HUES48 (cell line): Measurements from ENCODE around the gene ST3GAL5.
"Not testable (repeated sequence)": the region's sequence is repeated elsewhere in the genome, so short reads cannot be mapped to it uniquely, and the experiment has no call there.

ENCODE experiments used
- H3K27ac ChIP-seq: one replicate; pipeline ENCODE4 v1.7.0; 2013; ENCODE audit warnings: low read depth, low read length, inconsistent platforms
- H3K27me3 ChIP-seq: 2 replicates; pipeline ENCODE4 v1.6.1; 2013; ENCODE audit warnings: mild to moderate bottlenecking, low read length; ENCODE audit not compliant: control insufficient read depth, insufficient read depth
- H3K36me3 ChIP-seq: 2 replicates; pipeline ENCODE4 v1.6.1; 2013; ENCODE audit warnings: low read length; ENCODE audit not compliant: control insufficient read depth, insufficient read depth
- H3K4me1 ChIP-seq: 2 replicates; pipeline ENCODE4 v1.6.1; 2013; ENCODE audit warnings: mild to moderate bottlenecking, low read length; ENCODE audit not compliant: control insufficient read depth, insufficient read depth
- H3K4me3 ChIP-seq: 2 replicates; pipeline ENCODE4 v1.5.1; 2013; ENCODE audit warnings: mild to moderate bottlenecking, low read depth, low read length
- H3K9ac ChIP-seq: 2 replicates; pipeline ENCODE4 v1.6.1; 2013; ENCODE audit warnings: mild to moderate bottlenecking, low read depth, low read length, moderate library complexity
- H3K9me3 ChIP-seq: 2 replicates; pipeline ENCODE4 v1.6.1; 2013; ENCODE audit warnings: low read length; ENCODE audit not compliant: control insufficient read depth, insufficient read depth

The ST3GAL5 gene

GRCh38 chr2:85903849-85904248, 15.1 kb upstream of the ST3GAL5 start:
- no peak overlapping the region for H3K27ac ChIP-seq
- H3K36me3 ChIP-seq: no peaks in the 10 kb centered on the region
- no peak overlapping the region for H3K4me3 ChIP-seq
- H3K9me3 ChIP-seq: no peaks in the 10 kb centered on the region
- H3K9ac ChIP-seq: no peak overlapping the region
- H3K4me1 ChIP-seq: 0 out of 2 replicates have a peak, but pooled peaks cover 3% of the 10 kb centered on the region
- no peaks in the 10 kb centered on the region; the same call in 1 of the 2 replicates for H3K27me3 ChIP-seq

- Histone ChIP-seq H3K27ac (no peak overlapping the region), H3K27me3 (no peaks in the 10 kb centered on the region; the same call in 1 of the 2 replicates), H3K9ac (no peak overlapping the region)
Observed at GRCh38 chr2:85902496-85902895, 13.7 kb upstream of the ST3GAL5 start.

GRCh38 chr2:85901155-85901554, 12.4 kb upstream of the ST3GAL5 start:
- Histone ChIP-seq H3K9ac (no peak overlapping the region), H3K27me3 (no peaks in the 10 kb centered on the region), H3K27ac (no peak overlapping the region), H3K4me1 (0 out of 2 replicates have a peak, but pooled peaks cover 3% of the 10 kb centered on the region), H3K9me3 (no peaks in the 10 kb centered on the region), H3K4me3 (no peak overlapping the region), H3K36me3 (no peaks in the 10 kb centered on the region)

More at GRCh38 chr2:85902496-85902895, 13.7 kb upstream of the ST3GAL5 start:
- no peaks in the 10 kb centered on the region for H3K9me3 ChIP-seq
- H3K36me3 ChIP-seq: no peaks in the 10 kb centered on the region
- H3K4me1 ChIP-seq: 0 out of 2 replicates have a peak, but pooled peaks cover 3% of the 10 kb centered on the region
- H3K4me3 ChIP-seq: no peak overlapping the region

- H3K4me1 ChIP-seq: 0 out of 2 replicates have a peak, but pooled peaks cover 3% of the 10 kb centered on the region
- no peak overlapping the region for H3K9ac ChIP-seq
- no peak overlapping the region for H3K27ac ChIP-seq
Observed at GRCh38 chr2:85900366-85900765, 11.6 kb upstream of the ST3GAL5 start.

GRCh38 chr2:85899849-85900248, 11.1 kb upstream of the ST3GAL5 start:
- H3K36me3 ChIP-seq: no peaks in the 10 kb centered on the region
- no peak overlapping the region for H3K9ac ChIP-seq
- no peaks in the 10 kb centered on the region for H3K27me3 ChIP-seq
- H3K9me3 ChIP-seq: no peaks in the 10 kb centered on the region
- H3K27ac ChIP-seq: no peak overlapping the region
- H3K4me1 ChIP-seq: 0 out of 2 replicates have a peak, but pooled peaks cover 3% of the 10 kb centered on the region
- no peak overlapping the region for H3K4me3 ChIP-seq

More at GRCh38 chr2:85900366-85900765, 11.6 kb upstream of the ST3GAL5 start:
- Histone ChIP-seq H3K27me3 (no peaks in the 10 kb centered on the region), H3K9me3 (no peaks in the 10 kb centered on the region), H3K4me3 (no peak overlapping the region), H3K36me3 (no peaks in the 10 kb centered on the region)

GRCh38 chr2:85899284-85899683, 10.5 kb upstream of the ST3GAL5 start:
- H3K9ac ChIP-seq: no peak overlapping the region
- H3K27me3 ChIP-seq: no peaks in the 10 kb centered on the region
- H3K27ac ChIP-seq: no peak overlapping the region
- H3K4me1 ChIP-seq: 0 out of 2 replicates have a peak, but pooled peaks cover 3% of the 10 kb centered on the region
- H3K36me3 ChIP-seq: no peaks in the 10 kb centered on the region
- no peaks in the 10 kb centered on the region for H3K9me3 ChIP-seq
- H3K4me3 ChIP-seq: no peak overlapping the region

GRCh38 chr2:85898881-85899280, 10.1 kb upstream of the ST3GAL5 start:
- Histone ChIP-seq H3K9me3 (no peaks in the 10 kb centered on the region), H3K4me1 (0 out of 2 replicates have a peak, but pooled peaks cover 3% of the 10 kb centered on the region), H3K9ac (no peak overlapping the region), H3K27ac (no peak overlapping the region), H3K27me3 (no peaks in the 10 kb centered on the region), H3K36me3 (no peaks in the 10 kb centered on the region), H3K4me3 (no peak overlapping the region)

- H3K36me3 ChIP-seq, H3K9ac ChIP-seq, H3K4me1 ChIP-seq, H3K27me3 ChIP-seq, H3K9me3 ChIP-seq, H3K27ac ChIP-seq, H3K4me3 ChIP-seq: not testable (repeated sequence)
Observed at GRCh38 chr2:85894554-85895278, 5.9 kb upstream of the ST3GAL5 start.

GRCh38 chr2:85893428-85894258, 4.9 kb upstream of the ST3GAL5 start:
- H3K27ac ChIP-seq: no peak overlapping the region
- peaks cover 12% of the 10 kb centered on the region; the same call in 1 of the 2 replicates for H3K27me3 ChIP-seq
- no peaks in the 10 kb centered on the region for H3K4me1 ChIP-seq
- no peak overlapping the region for H3K4me3 ChIP-seq
- no peaks in the 10 kb centered on the region for H3K9me3 ChIP-seq
- no peak overlapping the region for H3K9ac ChIP-seq
- H3K36me3 ChIP-seq: no peaks in the 10 kb centered on the region

GRCh38 chr2:85892216-85892944, 3.6 kb upstream of the ST3GAL5 start:
- H3K9ac ChIP-seq: no peak overlapping the region
- H3K4me3 ChIP-seq: no peak overlapping the region
- H3K27me3 ChIP-seq: peaks cover 22% of the 10 kb centered on the region
- no peaks in the 10 kb centered on the region for H3K36me3 ChIP-seq
- no peak overlapping the region for H3K27ac ChIP-seq
- H3K4me1 ChIP-seq: 0 out of 2 replicates have a peak, but pooled peaks cover 3% of the 10 kb centered on the region
- H3K9me3 ChIP-seq: no peaks in the 10 kb centered on the region
